Measurements from ENCODE around the gene ZDHHC18.

- TF ChIP-seq, protein P1, sequence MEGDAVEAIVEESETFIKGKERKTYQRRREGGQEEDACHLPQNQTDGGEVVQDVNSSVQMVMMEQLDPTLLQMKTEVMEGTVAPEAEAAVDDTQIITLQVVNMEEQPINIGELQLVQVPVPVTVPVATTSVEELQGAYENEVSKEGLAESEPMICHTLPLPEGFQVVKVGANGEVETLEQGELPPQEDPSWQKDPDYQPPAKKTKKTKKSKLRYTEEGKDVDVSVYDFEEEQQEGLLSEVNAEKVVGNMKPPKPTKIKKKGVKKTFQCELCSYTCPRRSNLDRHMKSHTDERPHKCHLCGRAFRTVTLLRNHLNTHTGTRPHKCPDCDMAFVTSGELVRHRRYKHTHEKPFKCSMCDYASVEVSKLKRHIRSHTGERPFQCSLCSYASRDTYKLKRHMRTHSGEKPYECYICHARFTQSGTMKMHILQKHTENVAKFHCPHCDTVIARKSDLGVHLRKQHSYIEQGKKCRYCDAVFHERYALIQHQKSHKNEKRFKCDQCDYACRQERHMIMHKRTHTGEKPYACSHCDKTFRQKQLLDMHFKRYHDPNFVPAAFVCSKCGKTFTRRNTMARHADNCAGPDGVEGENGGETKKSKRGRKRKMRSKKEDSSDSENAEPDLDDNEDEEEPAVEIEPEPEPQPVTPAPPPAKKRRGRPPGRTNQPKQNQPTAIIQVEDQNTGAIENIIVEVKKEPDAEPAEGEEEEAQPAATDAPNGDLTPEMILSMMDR (IDR thresholded peaks at IDR 0.05): no peak
- no peak for TF ChIP-seq POLR2A (IDR thresholded peaks at IDR 0.05)
- no peak for TF ChIP-seq EP300 (IDR thresholded peaks at IDR 0.05)
Observed at GRCh38 chr1:26794391-26794790, 32.1 kb upstream of the ZDHHC18 start.
